A549 (cell line): Measurements from ENCODE around the gene MIA2.

Experiments
- JUNB ChIP-seq: fragments of >200 bp; sonication (Bioruptor Twin); formaldehyde crosslinking; IDR thresholded peaks from 2 replicates; pipeline ENCODE4 v1.6.1; 2016
- NPAS2 ChIP-seq: fragments of 250-450 bp; sonication (Bioruptor Pico); IDR thresholded peaks from 2 replicates; pipeline ENCODE4 v1.8.0; 2022; ENCODE audit warnings: mild to moderate bottlenecking, moderate library complexity, borderline replicate concordance
- NR3C1 ChIP-seq: fragments of >200 bp; sonication (Bioruptor Twin); formaldehyde crosslinking; IDR thresholded peaks from 3 replicates; pipeline ENCODE4 v1.6.1; 2017

- no peak for TF ChIP-seq NPAS2 (CRISPR knock-in tag)
- TF ChIP-seq JUNB, result no peak
- TF ChIP-seq NR3C1, result no peak
These were observed 109.9 kb downstream of the MIA2 start for GRCh38 chr14:39343614-39344013.
